Large intestine (tissue), 3 donors: ENCODE data around the gene GAGE10. TPM values are rescaled to one million over a fixed set of nuclear protein-coding genes. Genes with fewer than 3 reads are reported as not detected.

Source experiments
- DNase-seq, 2 donors: peaks; one replicate each; pipeline versions ENCODE4 v3.0.0 to v3.0.0-alpha.2; 2013
- H3K27ac ChIP-seq: one replicate; pipeline ENCODE4 v1.5.1; 2013; ENCODE audit warnings: low read length
- H3K27me3 ChIP-seq: 2 replicates; pipeline ENCODE4 v1.6.1; 2013; ENCODE audit warnings: low read length; ENCODE audit not compliant: control insufficient read depth, insufficient read depth
- H3K36me3 ChIP-seq: 2 replicates; pipeline ENCODE4 v1.6.1; 2013; ENCODE audit warnings: low read length; ENCODE audit not compliant: control insufficient read depth, insufficient read depth
- H3K4me1 ChIP-seq: one replicate; pipeline ENCODE4 v1.6.1; 2013; ENCODE audit warnings: low read length; ENCODE audit not compliant: control insufficient read depth, insufficient read depth
- H3K4me3 ChIP-seq: one replicate; pipeline ENCODE4 v1.5.1; 2013; ENCODE audit warnings: low read length
- H3K9me3 ChIP-seq: one replicate; pipeline ENCODE4 v1.6.1; 2013; ENCODE audit warnings: mild to moderate bottlenecking, low read depth, low read length, moderate library complexity; ENCODE audit not compliant: control insufficient read depth
- WGBS: methylation state at CpG from one replicate; pipeline ENCODE4 v1.1.5; 2013; ENCODE audit warnings: low lambda C conversion rate; ENCODE audit not compliant: insufficient coverage; 5-methylcytosine and 5-hydroxymethylcytosine counted together
- polyA plus RNA-seq: library from polyadenylated mRNA; unstranded; fragments of 120-200 nt; gene quantifications from one replicate; pipeline ENCODE4 v1.2.1, GENCODE V29; 2013

Gene GAGE10
- polyA plus RNA-seq, 1 donor, result not detected

GRCh38 chrX:49276671-49277534, 26.5 kb upstream of the GAGE10 start:
- H3K27ac ChIP-seq, result no peak overlapping the region
- no CpG with 5 or more reads among the region's 19 CpGs for WGBS

GRCh38 chrX:49277535-49277830, 26.0 kb upstream of the GAGE10 start:
- Histone ChIP-seq H3K9me3 (no peaks in the 10 kb centered on the region), H3K36me3 (no peaks in the 10 kb centered on the region), H3K27ac (no peak overlapping the region), H3K4me3 (no peak overlapping the region), H3K27me3 (no peaks in the 10 kb centered on the region), H3K4me1 (no peaks in the 10 kb centered on the region)
- WGBS, result no CpG with 5 or more reads among the region's 3 CpGs
- DNase-seq, result no peak

More at GRCh38 chrX:49276671-49277534, 26.5 kb upstream of the GAGE10 start:
- Histone ChIP-seq H3K4me3 (no peak overlapping the region), H3K4me1 (no peaks in the 10 kb centered on the region), H3K27me3 (no peaks in the 10 kb centered on the region), H3K36me3 (no peaks in the 10 kb centered on the region), H3K9me3 (no peaks in the 10 kb centered on the region)
- DNase-seq, result no peak

GRCh38 chrX:49278081-49278480, 25.4 kb upstream of the GAGE10 start:
- H3K9me3 ChIP-seq, result no peaks in the 10 kb centered on the region
- no peak for DNase-seq
- no peaks in the 10 kb centered on the region for H3K36me3 ChIP-seq
- no peak overlapping the region for H3K4me3 ChIP-seq
- H3K27me3 ChIP-seq, result no peaks in the 10 kb centered on the region
- H3K27ac ChIP-seq, result no peak overlapping the region
- 100% methylated on average over 1 of the region's 3 CpGs for WGBS
- H3K4me1 ChIP-seq, result no peaks in the 10 kb centered on the region

- Histone ChIP-seq H3K4me3 (no peak overlapping the region), H3K9me3 (no peaks in the 10 kb centered on the region), H3K36me3 (peaks cover 2% of the 10 kb centered on the region), H3K4me1 (no peaks in the 10 kb centered on the region), H3K27ac (no peak overlapping the region), H3K27me3 (no peaks in the 10 kb centered on the region)
- peak in 1 of 2 donors; percentile 21 for DNase-seq
- WGBS, result no CpG with 5 or more reads among the region's 11 CpGs
Observed at GRCh38 chrX:49282647-49283011, 20.8 kb upstream of the GAGE10 start.

- Histone ChIP-seq H3K27ac (no peak overlapping the region), H3K9me3 (no peaks in the 10 kb centered on the region), H3K36me3 (peaks cover 2% of the 10 kb centered on the region), H3K4me1 (no peaks in the 10 kb centered on the region), H3K27me3 (no peaks in the 10 kb centered on the region), H3K4me3 (no peak overlapping the region)
- no peak for DNase-seq
- WGBS, result 83% methylated on average over 1 of the region's 3 CpGs
Observed at GRCh38 chrX:49284212-49284611, 19.2 kb upstream of the GAGE10 start.

GRCh38 chrX:49286136-49286535, 17.3 kb upstream of the GAGE10 start:
- no peak overlapping the region for H3K4me3 ChIP-seq
- no CpG with 5 or more reads among the region's 18 CpGs for WGBS
- H3K36me3 ChIP-seq, result peaks cover 2% of the 10 kb centered on the region
- DNase-seq, result no peak
- no peak overlapping the region for H3K27ac ChIP-seq
- no peaks in the 10 kb centered on the region for H3K4me1 ChIP-seq
- no peaks in the 10 kb centered on the region for H3K27me3 ChIP-seq
- H3K9me3 ChIP-seq, result no peaks in the 10 kb centered on the region

- no peak overlapping the region for H3K4me3 ChIP-seq
- no CpG with 5 or more reads among the region's 4 CpGs for WGBS
- no peaks in the 10 kb centered on the region for H3K27me3 ChIP-seq
- DNase-seq, result no peak
- no peak overlapping the region for H3K27ac ChIP-seq
- no peaks in the 10 kb centered on the region for H3K4me1 ChIP-seq
- no peaks in the 10 kb centered on the region for H3K9me3 ChIP-seq
- H3K36me3 ChIP-seq, result peaks cover 2% of the 10 kb centered on the region
Observed at GRCh38 chrX:49286581-49286980, 16.9 kb upstream of the GAGE10 start.

- Histone ChIP-seq H3K27me3 (no peaks in the 10 kb centered on the region), H3K4me1 (no peaks in the 10 kb centered on the region), H3K9me3 (no peaks in the 10 kb centered on the region), H3K36me3 (peaks cover 2% of the 10 kb centered on the region), H3K27ac (no peak overlapping the region), H3K4me3 (no peak overlapping the region)
- no peak for DNase-seq
- WGBS, result no CpG with 5 or more reads among the region's 1 CpG
Observed at GRCh38 chrX:49287665-49288064, 15.8 kb upstream of the GAGE10 start.

- Histone ChIP-seq H3K4me3 (no peak overlapping the region), H3K36me3 (peaks cover 2% of the 10 kb centered on the region), H3K4me1 (no peaks in the 10 kb centered on the region), H3K27me3 (no peaks in the 10 kb centered on the region), H3K9me3 (no peaks in the 10 kb centered on the region), H3K27ac (no peak overlapping the region)
- DNase-seq, result no peak
- WGBS, result no CpG with 5 or more reads among the region's 7 CpGs
Observed at GRCh38 chrX:49290215-49290614, 13.2 kb upstream of the GAGE10 start.

- Histone ChIP-seq H3K36me3 (no peaks in the 10 kb centered on the region), H3K4me3 (no peak overlapping the region), H3K27me3 (no peaks in the 10 kb centered on the region), H3K27ac (no peak overlapping the region), H3K4me1 (no peaks in the 10 kb centered on the region), H3K9me3 (no peaks in the 10 kb centered on the region)
- WGBS, result no CpG with 5 or more reads among the region's 11 CpGs
- DNase-seq, result peak; percentile 13 to 16
Observed at GRCh38 chrX:49291615-49292337, 11.7 kb upstream of the GAGE10 start.
